ENCODE measurements around the gene HCFC2. TPM values are rescaled to one million over a fixed set of nuclear protein-coding genes. Genes with fewer than 3 reads are reported as not detected.
"Not testable (repeated sequence)": the region's sequence is repeated elsewhere in the genome, so short reads cannot be mapped to it uniquely, and the experiment has no call there.

The HCFC2 gene
- 60.9 TPM for total RNA-seq

DNA sequence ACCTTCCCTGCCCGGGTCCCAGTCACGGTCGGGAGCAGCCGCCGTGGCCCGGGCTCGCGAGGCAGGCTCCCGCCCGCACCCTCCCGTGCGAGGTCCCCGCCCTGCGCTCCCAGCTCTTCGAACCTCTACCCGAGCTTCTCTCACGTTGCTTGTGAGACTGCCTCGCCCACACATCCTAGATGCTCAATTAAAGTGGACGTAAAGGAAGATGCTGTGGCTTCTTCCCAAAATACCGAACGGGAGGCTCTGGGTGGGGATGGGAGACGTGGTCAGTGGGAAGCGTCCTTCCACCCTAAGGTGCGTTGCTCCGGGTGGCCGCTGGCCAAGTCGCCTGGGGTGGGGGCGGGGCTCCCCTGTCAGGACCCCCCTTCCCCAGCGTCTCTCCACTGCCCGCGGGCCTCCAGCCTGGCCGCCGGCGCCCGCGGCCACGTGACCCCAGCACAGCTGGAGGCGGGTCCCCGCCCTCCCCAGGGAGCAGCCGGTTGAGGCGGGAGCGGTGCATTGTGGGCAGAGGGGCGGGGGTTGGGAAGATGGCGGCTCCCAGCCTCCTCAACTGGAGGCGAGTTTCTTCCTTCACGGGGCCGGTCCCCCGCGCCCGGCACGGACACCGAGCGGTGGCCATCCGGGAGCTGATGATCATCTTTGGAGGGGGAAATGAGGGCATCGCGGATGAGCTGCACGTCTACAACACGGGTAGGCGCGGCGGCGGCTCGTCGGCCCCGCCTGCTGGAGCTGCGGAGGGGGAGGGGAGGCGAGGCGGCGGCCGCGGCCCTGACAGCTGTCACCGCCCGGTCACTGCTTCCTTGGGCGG is at the start of gene HCFC2:
HCFC2 (plus strand) TSS at position 501 of the 811 bp plus-strand sequence; CDS start at position 531, 30 bp downstream.
- DNase-seq, result peak; percentile 97

DNA sequence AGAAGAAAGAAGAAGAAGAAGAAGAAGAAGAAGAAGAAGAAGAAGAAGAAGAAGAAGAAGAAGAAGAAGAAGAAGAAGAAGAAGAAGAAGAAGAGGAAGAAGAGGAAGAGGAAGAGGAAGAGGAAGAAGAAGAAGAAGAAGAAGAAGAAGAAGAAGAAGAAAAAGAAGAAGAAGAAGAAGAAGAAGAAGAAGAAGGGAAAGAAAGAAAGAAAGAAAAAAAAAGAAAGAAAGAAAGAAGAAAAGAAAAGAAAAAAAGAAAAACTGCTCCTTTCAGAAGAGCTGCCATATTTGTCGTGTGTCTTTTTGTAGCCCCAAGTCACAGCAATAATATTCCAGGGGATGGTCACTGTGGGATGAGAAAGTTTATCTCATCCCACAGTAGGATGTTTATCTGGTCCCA is 42.5 kb upstream of the HCFC2 start:
- DNase-seq, result not testable (repeated sequence)

DNA sequence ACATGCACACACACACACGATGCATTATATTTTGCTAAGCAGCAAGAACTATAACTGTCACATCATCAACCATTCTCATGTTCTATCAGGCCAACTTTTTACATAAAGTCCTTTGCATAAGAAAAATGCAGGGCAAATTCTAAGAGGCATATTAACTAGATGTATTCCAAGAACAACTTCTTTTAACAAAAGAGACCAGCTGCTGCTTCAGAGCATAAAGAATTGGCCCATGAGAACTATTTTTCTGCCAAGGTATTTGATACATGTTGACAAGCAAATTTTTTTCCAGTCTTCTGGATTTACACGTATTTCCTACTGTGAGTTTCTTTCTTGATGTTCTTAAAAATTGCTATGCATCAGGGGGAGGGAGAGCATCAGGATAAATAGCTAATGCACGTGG is 41.5 kb upstream of the HCFC2 start:
- DNase-seq, result peak; percentile 85

DNA sequence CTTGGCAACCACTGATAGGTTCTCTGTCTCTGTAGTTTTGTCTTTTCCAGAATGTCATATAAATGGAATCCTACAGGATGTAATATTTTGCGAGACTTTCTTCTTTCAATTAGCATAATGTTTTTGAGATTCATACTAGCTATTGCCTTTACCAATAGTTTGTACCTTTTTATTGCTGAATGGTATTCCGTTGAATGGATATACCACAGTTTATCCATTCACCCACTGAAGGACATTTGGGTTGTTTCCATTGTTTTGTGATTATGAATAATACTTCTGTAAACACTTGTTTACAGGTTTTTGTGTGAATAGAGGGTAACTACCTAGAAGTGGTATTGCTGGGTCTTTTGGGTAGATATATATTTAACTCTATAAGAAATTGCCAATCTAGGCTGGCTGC is 40.6 kb upstream of the HCFC2 start:
- DNase-seq, result no peak

DNA sequence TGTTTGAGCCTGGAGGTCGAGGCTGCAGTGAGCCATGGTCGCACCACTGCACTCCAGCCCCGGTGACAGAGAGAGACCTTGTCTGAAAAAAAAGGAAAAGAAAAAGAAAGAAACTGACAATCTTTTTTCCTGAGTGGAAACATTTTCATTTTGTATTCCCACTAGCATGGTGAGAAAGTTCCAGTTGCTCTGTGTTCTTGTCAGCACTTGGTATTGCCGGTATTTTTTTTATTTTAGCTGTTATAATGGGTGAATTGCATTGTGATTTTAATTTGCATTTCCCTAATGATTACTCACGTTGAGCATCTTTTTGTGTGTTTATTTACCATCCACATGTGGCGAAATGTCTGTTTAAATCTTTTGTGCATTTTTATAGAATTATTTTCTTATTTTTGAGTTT is 40.0 kb upstream of the HCFC2 start:
- no peak for DNase-seq

DNA sequence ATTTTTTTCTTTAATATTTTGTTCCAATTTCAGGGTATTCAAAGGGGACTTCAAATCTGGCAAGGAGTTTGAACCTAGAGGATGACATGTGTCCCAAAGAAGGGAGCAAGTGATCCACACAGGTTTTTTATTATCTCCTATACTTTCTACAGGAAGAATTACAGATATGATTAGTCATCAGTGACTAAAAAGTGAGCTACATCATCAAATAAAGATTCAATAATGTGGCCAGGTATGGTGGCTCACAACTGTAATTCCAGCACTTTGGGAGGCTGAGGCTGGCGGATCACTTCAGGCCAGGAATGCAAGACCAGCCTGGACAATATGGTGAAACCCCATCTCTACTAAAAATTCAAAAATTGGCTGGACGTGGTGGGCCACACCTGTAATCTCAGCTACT is 38.6 kb upstream of the HCFC2 start:
- no peak for DNase-seq

DNA sequence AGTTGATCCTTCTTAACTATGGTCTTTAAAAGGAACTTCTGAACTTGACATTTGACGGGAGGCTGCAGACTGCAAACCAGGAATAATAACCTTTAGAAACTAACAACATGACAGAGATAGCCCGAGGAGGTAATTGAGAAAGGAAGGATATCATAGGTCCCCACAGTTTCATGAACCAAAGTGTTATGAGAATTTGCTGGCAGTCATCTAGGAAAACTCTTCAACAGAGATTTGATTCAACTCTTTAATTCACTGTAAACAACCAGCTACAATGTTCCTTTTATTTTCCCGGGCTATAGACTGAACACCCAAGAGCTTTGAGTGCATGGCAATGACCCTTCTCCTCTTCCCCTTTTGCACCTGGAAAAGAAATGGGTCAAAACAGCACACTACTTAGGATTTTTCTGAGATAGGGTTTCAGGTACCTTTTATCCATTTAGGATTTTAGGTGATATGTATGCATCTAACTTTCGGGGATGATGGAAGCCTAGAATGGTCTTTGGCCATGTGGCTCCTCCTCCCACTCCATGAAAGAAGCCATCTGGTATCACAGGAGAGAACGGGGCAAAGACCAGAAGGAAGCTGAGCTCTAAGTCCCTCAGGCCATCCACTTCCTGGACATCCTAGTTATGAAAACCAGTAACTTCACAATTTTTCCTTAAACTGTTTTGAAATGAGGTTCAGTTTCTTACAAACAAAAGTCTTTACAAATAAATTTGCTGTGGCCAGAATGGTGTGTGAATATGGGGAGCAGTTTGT is 37.3 kb upstream of the HCFC2 start:
- DNase-seq, result no peak

DNA sequence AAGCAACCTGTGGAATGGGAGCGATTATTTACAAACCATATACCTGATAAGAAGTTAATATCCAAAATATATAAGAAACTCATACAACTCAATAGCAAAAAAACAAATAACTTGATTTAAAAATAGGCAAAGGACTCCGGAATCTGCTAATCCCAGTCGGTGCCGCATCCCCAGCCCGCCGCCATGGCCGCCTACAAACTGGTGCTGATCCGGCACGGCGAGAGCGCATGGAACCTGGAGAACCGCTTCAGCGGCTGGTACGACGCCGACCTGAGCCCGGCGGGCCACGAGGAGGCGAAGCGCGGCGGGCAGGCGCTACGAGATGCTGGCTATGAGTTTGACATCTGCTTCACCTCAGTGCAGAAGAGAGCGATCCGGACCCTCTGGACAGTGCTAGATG is 33.7 kb upstream of the HCFC2 start:
- not testable (repeated sequence) for DNase-seq

DNA sequence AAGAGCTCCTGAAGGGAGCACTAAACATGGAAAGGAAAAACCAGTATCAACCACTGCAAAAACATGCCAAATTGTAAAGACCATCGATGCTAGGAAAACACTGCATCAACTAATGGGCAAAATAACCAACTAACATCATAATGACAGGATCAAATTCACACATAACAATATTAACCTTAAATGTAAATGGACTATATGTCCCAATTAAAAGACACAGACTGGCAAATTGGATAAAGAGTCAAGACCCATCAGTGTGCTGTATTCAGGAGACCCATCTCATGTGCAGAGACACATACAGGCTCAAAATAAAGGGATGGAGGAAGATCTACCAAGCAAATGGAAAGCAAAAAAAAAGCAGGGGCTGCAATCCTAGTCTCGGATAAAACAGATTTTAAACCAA is 28.2 kb upstream of the HCFC2 start:
- not testable (repeated sequence) for DNase-seq

DNA sequence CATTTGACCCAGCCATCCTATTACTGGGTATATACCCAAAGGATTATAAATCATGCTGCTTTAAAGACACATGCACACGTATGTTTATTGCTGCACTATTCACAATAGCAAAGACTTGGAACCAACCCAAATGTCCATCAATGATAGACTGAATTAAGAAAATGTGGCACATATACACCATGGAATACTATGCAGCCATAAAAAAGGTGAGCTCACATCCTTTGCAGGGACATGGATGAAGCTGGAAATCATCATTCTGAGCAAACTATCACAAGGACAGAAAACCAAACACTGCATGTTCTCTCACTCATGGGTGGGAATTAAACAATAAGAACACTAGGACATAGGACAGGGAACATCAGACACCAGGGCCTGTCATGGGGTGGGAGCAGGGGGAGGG is 24.6 kb upstream of the HCFC2 start:
- not testable (repeated sequence) for DNase-seq

DNA sequence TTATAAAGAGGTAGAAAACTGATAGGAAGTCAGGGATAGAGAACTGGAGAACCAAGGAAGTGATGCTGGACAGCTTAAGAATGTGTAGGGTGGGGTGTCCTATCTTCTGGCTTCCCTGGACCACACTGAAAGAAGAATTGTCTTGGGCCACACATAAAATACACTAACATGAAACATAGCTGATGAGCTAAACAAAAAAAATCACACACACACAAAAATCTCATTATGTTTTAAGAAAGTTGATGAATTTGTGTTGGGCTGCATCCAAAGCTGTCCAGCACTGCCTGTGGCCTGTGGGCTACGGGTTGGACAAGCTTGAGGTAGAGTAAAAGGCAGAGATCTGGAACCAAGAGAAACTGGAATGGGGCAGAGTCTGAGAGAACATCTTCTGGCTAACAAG is 21.8 kb upstream of the HCFC2 start:
- DNase-seq, result no peak

DNA sequence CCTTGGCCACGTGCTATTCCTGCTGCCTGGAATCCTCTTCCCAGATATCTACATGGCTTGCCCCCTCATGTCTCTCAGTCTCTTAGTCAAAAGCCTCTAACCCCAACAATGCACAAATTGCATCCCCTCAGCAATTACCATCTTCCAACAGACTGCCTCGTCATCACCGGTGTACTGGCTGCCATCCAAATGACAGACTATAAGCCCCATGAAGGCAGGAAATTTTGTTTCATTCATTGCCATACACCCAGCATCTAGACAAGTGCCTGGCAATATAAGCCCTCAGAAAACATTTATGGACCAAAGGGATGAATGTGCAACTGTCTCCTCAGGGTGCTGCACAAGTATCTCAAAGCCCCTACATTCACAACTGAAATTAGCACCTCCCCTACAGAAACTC is 20.2 kb upstream of the HCFC2 start:
- no peak for DNase-seq

DNA sequence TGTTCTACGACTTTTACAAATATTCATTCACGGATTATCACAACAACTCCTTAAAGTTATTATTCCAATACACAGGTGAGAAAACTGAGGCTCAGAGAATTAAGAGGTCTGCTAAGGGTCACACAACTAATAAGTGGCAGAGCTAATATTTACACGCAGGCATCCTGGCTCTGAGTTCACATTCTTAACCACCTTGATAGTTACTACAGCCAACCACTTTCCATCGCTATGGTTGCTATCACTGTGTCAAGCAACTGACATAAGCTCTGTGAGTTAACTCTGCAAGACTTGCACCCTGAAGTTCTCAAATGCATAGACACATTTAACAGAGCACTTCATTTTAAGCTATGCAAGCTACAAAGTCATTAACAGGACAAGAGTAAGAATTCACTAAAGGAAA is 18.0 kb upstream of the HCFC2 start:
- no peak for DNase-seq

DNA sequence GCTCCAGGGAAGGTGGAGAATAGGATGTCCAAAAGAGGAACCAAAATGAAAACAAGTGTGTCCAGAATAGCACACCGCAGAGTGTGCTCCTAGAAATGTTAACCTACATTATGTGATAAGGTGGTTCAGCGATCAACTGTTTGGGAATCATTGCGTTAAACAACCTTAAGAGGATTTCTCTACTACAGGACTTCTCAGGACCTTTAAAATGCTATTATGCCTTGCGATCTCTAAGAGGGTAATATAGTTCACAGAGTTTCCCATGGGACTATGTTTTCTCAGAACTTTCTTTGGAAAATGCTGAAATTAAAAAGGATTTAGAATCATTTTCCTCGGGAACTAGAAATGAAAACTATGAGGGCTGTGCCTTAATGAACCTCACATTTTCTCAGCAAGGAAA is 16.2 kb upstream of the HCFC2 start:
- no peak for DNase-seq

DNA sequence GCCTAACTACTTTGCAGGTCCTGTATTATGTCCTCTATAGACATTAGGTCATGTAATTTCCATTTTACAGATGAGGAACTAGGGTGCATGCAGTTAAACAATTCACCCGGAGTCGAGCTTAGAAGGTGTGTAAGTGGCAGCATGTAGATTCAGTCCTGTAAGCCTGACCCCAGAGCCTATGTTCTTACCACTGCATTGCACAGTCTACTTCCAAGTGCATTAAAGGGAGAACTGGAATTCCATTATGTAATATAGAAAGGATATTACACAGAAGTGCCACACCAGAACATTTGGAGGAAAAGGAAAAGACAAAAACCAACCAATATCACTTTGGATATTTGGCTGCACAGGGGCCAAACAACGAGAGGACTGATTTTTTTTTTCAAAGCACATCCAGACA is 15.5 kb upstream of the HCFC2 start:
- no peak for DNase-seq

DNA sequence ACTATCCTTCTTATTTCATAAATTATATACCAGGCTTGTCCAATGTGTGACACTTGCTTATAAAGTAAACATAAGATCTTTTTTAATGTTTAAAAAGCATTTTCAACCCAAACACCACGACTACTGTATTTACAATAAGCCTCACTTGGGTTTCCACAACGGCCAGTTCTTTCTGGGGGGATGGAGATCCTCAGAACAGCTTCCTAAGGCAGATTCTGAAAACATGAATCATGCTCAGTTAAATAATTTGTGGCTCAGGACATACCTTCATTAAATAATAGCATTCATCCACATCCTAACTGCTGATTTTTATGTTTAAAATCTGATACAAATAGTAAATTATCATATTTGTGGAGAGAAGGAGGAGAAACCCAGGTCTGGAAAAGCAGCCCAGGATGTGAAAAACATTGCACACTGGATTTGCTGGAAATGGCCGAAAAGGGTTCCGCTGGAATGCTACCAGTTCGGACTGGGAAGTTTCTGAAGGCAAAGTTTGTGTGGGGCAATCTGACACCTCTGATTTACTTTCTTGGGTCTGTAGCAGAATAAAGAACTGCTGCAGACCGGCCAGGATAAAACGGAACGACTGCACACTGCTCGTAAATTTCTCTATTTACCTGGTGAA is 14.9 kb upstream of the HCFC2 start:
- peak; percentile 68 for DNase-seq

DNA sequence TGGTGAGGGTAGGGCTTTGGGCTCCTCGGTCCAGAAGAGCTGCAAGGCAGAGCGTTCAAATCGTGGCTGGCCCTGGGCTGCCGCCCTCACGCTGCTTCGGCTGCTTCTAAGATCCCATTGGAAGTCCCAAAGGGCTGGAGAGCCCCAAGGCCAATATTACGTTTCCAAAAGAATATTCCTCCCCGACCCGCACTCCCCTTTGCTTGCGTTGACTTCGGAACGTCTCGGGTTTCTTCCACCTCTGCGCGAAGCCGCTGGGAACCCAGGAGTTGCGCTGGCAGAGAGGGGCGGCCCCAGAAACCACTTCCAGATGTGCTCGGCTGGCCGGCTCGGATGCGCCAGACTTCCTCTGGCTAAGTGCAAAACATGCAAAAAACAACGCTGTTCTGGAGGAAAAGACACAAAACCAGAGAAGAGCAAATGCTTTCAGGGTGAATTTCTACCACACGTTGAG is 14.4 kb upstream of the HCFC2 start, which contains the start of gene GLT8D2:
GLT8D2 (minus strand) TSS at position 285 of the 454 bp plus-strand sequence. CDS start 30,539 bp downstream, outside the sequence.
- peak; percentile 92 for DNase-seq

DNA sequence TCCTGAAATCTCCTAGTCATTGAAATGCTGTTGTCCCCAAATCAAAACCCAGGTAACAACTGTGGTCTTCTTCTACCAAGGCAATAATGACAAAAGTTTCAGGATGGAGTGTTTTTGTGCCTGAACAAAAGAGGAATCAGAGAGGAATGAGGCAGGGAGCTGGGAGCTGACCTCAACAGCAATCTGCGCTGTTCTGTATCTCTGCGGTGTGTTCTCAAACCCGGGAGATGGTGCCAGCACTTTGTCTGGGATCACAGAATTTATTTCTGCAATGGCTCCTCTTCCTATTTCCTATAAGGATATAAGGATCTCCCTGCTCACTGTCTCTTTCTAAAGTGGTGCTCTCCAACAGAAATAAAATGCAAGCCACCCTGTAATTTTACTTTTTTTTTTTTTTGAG is 13.9 kb upstream of the HCFC2 start:
- DNase-seq, result no peak

DNA sequence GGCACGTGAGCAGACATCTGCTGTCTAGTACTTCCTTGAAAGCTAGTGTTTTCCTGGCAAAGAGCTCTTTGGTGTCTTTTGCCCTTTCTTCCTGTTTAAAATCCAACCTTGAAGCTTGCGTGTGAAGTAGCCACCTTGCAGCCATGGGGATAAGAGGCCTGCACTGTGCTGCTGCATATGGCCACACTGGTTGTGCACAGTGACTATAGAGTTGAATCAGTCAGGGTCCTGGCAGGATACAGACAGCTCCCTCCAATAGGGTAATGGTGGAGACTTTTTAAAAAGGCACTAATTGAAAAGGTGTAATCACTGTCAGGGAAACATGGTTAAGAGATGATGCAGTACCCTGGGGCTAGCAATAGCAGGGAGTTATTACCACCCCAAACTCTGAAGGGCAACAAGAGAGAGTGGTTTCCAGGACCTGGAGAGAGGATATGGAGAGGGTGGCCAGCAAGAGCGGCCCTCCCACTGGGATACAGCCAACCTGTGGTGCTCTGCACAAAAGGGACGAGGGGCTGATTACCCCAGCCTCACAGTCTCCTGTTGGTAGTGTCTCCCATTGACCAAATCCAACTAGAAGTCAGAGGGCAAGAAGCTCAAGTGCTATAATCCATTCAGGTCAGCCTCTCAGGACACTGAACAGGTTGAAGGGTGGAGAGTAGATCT is 9.5 kb upstream of the HCFC2 start:
- DNase-seq, result no peak

DNA sequence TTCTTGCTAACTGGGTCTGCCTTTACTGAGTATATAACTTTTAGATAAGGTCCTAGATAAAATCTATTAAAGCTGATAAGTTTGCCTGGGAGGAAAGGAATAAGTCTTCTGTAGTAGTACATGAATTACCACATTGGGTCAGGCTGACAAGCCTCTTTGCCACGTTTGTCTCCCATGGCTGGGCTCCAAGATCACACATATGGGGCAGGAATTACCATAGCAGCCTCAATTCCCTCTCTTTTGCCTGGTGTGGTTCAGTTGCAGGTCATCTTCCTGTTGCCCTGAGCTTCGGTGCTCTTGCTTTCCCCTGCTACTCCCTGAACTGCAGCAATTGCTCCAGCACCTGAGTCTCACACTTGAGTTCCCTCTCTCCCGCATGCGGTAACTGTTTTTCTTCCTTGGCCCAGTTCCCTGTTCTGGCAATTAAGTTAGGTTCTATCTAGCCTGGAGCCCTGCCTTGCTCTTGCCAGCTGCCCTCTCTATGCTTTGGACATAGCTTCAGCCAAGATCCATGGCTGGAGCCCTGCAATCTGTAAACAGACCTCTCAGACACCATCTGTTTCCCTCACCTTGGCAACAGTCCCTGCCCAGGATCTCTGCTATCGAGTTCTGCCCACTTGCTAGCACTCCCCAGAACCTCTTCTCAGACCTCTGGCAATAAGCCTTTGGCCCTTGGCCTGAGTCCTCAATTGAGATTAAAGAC is 8.5 kb upstream of the HCFC2 start:
- peak; percentile 94 for DNase-seq

DNA sequence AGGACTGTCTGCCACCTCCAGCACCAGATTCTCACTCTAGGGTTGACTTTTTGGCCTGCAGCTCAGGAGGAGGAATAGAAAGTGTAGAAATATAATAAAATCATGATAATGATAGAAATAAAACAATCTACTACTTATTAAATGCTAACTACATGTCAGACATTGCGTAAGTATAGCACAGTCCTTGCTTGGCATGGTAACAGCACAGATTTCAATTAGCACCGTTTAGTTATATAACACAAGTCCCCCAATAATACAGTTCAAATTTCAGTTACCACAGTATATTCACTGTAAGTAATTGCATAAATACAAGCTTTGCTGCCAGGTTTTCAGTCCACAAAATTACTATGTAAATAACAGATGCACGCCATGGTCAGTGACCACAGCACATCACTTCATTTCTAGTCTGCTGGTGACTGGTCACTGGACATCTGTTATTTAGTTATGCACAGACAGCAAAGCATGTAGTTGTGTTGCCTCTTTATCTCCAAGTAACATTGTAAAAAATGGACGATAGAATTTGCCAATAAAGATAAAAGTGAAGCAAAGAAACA is 7.8 kb upstream of the HCFC2 start:
- DNase-seq, result peak; percentile 46

Measured in tongue (tissue), 2 donors.